Measurements from ENCODE around the gene SCEL.
A peak's percentile ranks its signal among the peaks of the same experiment; 100 is the strongest.

SCEL gene

DNA sequence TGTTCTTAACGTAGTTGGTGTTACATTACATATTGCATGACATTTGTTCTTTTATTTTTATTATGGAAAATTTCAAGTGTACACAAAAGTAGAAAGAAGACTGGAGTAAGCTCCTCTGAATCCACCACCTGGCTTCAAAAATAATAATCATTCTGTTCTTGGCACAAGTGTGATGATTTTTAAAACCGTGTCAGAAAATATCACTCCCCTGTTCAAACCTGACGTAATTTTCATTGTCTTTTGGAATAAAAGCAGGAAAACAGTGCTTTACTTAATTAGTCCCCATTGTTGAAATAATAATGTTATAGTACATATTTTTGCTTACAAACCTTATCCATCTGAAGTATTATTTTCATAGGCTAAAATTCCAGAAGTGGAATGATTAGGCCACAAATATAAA is 41.3 kb upstream of the SCEL start:
- H3K4me2 ChIP-seq (ENCODE audit: low read length): no peak overlapping the region
- no peak overlapping the region for H3K27ac ChIP-seq (ENCODE audit: low read length)
- H3K4me3 ChIP-seq (ENCODE audit: low read length): no peak overlapping the region
- peaks cover 46% of the 10 kb centered on the region for H3K27me3 ChIP-seq (ENCODE audit: low read depth, low read length)
- peaks cover 11% of the 10 kb centered on the region for H3K4me1 ChIP-seq (ENCODE audit: low read length)
- no peak overlapping the region for H2AFZ ChIP-seq (ENCODE audit: low read depth, low read length)
- H3K9ac ChIP-seq (ENCODE audit: low read length): no peak overlapping the region
- no peaks in the 10 kb centered on the region for H3K36me3 ChIP-seq (replicated peaks; ENCODE audit: low read depth, low read length)
- no peaks in the 10 kb centered on the region for H3K9me3 ChIP-seq (ENCODE audit: insufficient read depth, low read length)
- no peaks in the 10 kb centered on the region for H4K20me1 ChIP-seq (ENCODE audit: insufficient read depth, low read length)
- no peaks in the 10 kb centered on the region for H3K79me2 ChIP-seq (ENCODE audit: low read length)
- TF ChIP-seq, protein P1, sequence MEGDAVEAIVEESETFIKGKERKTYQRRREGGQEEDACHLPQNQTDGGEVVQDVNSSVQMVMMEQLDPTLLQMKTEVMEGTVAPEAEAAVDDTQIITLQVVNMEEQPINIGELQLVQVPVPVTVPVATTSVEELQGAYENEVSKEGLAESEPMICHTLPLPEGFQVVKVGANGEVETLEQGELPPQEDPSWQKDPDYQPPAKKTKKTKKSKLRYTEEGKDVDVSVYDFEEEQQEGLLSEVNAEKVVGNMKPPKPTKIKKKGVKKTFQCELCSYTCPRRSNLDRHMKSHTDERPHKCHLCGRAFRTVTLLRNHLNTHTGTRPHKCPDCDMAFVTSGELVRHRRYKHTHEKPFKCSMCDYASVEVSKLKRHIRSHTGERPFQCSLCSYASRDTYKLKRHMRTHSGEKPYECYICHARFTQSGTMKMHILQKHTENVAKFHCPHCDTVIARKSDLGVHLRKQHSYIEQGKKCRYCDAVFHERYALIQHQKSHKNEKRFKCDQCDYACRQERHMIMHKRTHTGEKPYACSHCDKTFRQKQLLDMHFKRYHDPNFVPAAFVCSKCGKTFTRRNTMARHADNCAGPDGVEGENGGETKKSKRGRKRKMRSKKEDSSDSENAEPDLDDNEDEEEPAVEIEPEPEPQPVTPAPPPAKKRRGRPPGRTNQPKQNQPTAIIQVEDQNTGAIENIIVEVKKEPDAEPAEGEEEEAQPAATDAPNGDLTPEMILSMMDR (IDR thresholded peaks at IDR 0.05; ENCODE audit: low read depth, low read length): no peak
- no peak for TF ChIP-seq EZH2phosphoT487 (IDR thresholded peaks at IDR 0.05; ENCODE audit: low read depth)

DNA sequence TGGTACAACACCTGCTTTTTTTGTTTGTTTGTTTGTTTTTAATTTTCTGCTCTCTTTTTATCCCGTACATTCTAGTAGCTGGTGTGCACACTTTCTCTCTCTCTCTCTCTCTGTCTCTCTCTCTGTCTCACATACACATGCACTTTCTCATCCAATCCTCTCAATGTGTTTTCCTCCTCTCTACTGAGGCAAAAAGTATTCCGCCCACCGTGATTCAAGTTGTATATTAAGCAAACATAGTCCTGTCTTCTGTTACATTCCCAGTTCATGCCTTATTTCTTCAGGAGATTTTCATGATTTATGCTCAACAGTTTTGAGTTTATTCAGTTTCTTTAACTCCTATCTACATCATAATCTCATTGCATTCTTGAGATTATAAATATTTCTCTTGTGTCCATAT is 38.2 kb upstream of the SCEL start:
- H3K4me2 ChIP-seq (ENCODE audit: low read length): no peak overlapping the region
- no peak overlapping the region for H3K4me3 ChIP-seq (ENCODE audit: low read length)
- peaks cover 5% of the 10 kb centered on the region; the same call in 1 of the 2 replicates for H4K20me1 ChIP-seq (ENCODE audit: insufficient read depth, low read length)
- no peak overlapping the region for H2AFZ ChIP-seq (ENCODE audit: low read depth, low read length)
- no peaks in the 10 kb centered on the region for H3K36me3 ChIP-seq (replicated peaks; ENCODE audit: low read depth, low read length)
- H3K79me2 ChIP-seq (ENCODE audit: low read length): no peaks in the 10 kb centered on the region
- TF ChIP-seq EZH2phosphoT487 (IDR thresholded peaks at IDR 0.05; ENCODE audit: low read depth): no peak
- TF ChIP-seq, protein P1 (IDR thresholded peaks at IDR 0.05; ENCODE audit: low read depth, low read length): no peak
- H3K4me1 ChIP-seq (ENCODE audit: low read length): peaks cover 9% of the 10 kb centered on the region
- no peaks in the 10 kb centered on the region for H3K9me3 ChIP-seq (ENCODE audit: insufficient read depth, low read length)
- peaks cover 76% of the 10 kb centered on the region for H3K27me3 ChIP-seq (ENCODE audit: low read depth, low read length)
- no peak overlapping the region for H3K9ac ChIP-seq (ENCODE audit: low read length)
- H3K27ac ChIP-seq (ENCODE audit: low read length): no peak overlapping the region

DNA sequence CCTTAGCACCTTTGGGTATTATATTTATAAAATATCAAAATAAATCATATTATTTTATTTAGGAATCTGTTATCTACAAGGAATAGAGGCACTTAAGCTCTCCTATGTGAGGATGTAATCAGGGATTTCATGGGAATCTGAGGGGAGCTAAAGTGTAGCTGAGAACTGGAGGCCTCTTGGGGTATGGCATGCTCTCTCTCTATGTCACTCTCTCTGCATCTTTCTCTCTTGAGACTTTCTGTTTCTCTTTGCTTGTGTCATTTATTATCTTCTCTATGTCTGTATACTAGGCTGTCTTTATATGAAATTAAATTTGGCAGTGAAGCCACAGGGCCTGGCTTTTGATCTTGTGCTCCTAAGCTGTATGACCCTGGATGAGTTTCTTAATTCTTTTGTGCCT is 37.7 kb upstream of the SCEL start:
- TF ChIP-seq, protein P1 (IDR thresholded peaks at IDR 0.05; ENCODE audit: low read depth, low read length): no peak
- no peak for TF ChIP-seq EZH2phosphoT487 (IDR thresholded peaks at IDR 0.05; ENCODE audit: low read depth)
- H3K27me3 ChIP-seq (ENCODE audit: low read depth, low read length): peaks cover 78% of the 10 kb centered on the region
- no peak overlapping the region for H3K27ac ChIP-seq (ENCODE audit: low read length)
- no peak overlapping the region for H2AFZ ChIP-seq (ENCODE audit: low read depth, low read length)
- no peak overlapping the region for H3K4me3 ChIP-seq (ENCODE audit: low read length)
- no peaks in the 10 kb centered on the region for H3K9me3 ChIP-seq (ENCODE audit: insufficient read depth, low read length)
- H3K4me2 ChIP-seq (ENCODE audit: low read length): no peak overlapping the region
- peaks cover 12% of the 10 kb centered on the region for H3K4me1 ChIP-seq (ENCODE audit: low read length)
- no peak overlapping the region for H3K9ac ChIP-seq (ENCODE audit: low read length)
- peaks cover 5% of the 10 kb centered on the region; the same call in 1 of the 2 replicates for H4K20me1 ChIP-seq (ENCODE audit: insufficient read depth, low read length)
- no peaks in the 10 kb centered on the region for H3K79me2 ChIP-seq (ENCODE audit: low read length)
- no peaks in the 10 kb centered on the region for H3K36me3 ChIP-seq (replicated peaks; ENCODE audit: low read depth, low read length)

DNA sequence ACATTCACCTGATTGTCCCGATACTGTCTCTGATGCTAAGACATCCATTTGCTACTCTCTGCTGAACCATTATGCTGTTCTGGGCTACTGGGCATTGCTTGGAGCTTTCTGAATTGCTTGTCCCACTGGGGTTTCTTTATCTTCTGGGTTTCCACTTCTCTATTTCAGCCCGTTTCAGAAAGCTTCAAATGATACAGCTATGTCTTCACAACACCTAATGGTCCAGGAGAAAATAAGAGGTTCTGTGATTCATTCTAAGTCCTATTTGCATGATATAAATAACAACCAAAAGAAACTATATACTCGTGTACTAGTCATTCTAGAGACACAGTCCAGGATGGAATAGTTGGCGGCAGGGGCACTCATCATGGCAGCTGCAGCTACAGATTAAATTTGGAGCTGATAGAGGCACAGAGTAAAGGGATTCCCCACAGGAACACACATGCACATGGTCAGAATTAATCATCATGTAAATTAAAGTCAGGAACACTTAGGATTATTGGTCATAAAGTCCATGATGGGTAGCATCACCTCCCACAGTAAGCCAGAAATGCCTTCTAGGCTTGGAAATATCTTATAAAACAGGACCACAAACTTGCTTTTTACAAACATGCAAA is 33.3 kb upstream of the SCEL start:
- no peak; the same call in 1 of the 2 replicates for TF ChIP-seq EZH2phosphoT487 (IDR thresholded peaks at IDR 0.05; ENCODE audit: low read depth)
- TF ChIP-seq, protein P1 (IDR thresholded peaks at IDR 0.05; ENCODE audit: low read depth, low read length): no peak
- Histone ChIP-seq H3K9ac (ENCODE audit: low read length) (no peak overlapping the region), H3K4me3 (ENCODE audit: low read length) (peak overlapping the region; percentile 39), H4K20me1 (ENCODE audit: insufficient read depth, low read length) (peaks cover 5% of the 10 kb centered on the region; the same call in 1 of the 2 replicates), H3K4me1 (ENCODE audit: low read length) (peaks cover 25% of the 10 kb centered on the region), H3K36me3 (replicated peaks; ENCODE audit: low read depth, low read length) (no peaks in the 10 kb centered on the region), H3K27me3 (ENCODE audit: low read depth, low read length) (peaks cover 67% of the 10 kb centered on the region), H3K27ac (ENCODE audit: low read length) (no peak overlapping the region), H3K79me2 (ENCODE audit: low read length) (no peaks in the 10 kb centered on the region), H3K9me3 (ENCODE audit: insufficient read depth, low read length) (no peaks in the 10 kb centered on the region), H3K4me2 (ENCODE audit: low read length) (peak overlapping the region; percentile 56), H2AFZ (ENCODE audit: low read depth, low read length) (no peak overlapping the region)

All from OCI-LY3 (cell line).